Osteocyte (in vitro differentiated cells): Measurements from ENCODE around the gene PKNOX2. TPM values are rescaled to one million over a fixed set of nuclear protein-coding genes. Genes with fewer than 3 reads are reported as not detected.

ENCODE experiments used
- DNase-seq: peaks from one replicate; pipeline ENCODE4 v3.0.0; 2021; ENCODE audit warnings: mixed read lengths; ENCODE audit not compliant: unreplicated experiment; ENCODE audit errors: extremely low spot score
- H3K27ac Mint-ChIP-seq: one replicate; pipeline ENCODE4 v1.8.0; 2021; ENCODE audit warnings: mild to moderate bottlenecking, mixed read lengths; ENCODE audit not compliant: unreplicated experiment
- H3K27me3 Mint-ChIP-seq: one replicate; pipeline ENCODE4 v1.8.0; 2021; ENCODE audit warnings: mixed read lengths; ENCODE audit not compliant: unreplicated experiment
- H3K36me3 Mint-ChIP-seq: one replicate; pipeline ENCODE4 v1.8.0; 2021; ENCODE audit warnings: mixed read lengths; ENCODE audit not compliant: unreplicated experiment
- H3K4me1 Mint-ChIP-seq: one replicate; pipeline ENCODE4 v1.8.0; 2021; ENCODE audit warnings: mixed read lengths; ENCODE audit not compliant: unreplicated experiment
- H3K4me3 Mint-ChIP-seq: one replicate; pipeline ENCODE4 v1.8.0; 2021; ENCODE audit warnings: mild to moderate bottlenecking, moderate library complexity, mixed read lengths; ENCODE audit not compliant: unreplicated experiment
- H3K9me3 Mint-ChIP-seq: one replicate; pipeline ENCODE4 v1.8.0; 2021; ENCODE audit warnings: mixed read lengths; ENCODE audit not compliant: unreplicated experiment
- CTCF ChIP-seq: fragments of 200-600 bp; sonication (generic); IDR thresholded peaks from 2 replicates; pipeline ENCODE4 v1.5.0; 2021; ENCODE audit warnings: antibody characterized with exemption, mild to moderate bottlenecking, moderate library complexity
- total RNA-seq: library from RNA; stranded (reverse); gene quantifications from 2 replicates; pipeline ENCODE4 v1.2.1, GENCODE V29; 2021

The PKNOX2 gene
- total RNA-seq, 1 donor from 2014 or later = 89.3 TPM

GRCh38 chr11:125422681-125423080, 258.1 kb downstream of the PKNOX2 start:
- TF ChIP-seq CTCF = no peak
- peaks cover 48% of the 10 kb centered on the region for H3K36me3 Mint-ChIP-seq
- H3K4me3 Mint-ChIP-seq = no peak overlapping the region
- H3K27me3 Mint-ChIP-seq = no peaks in the 10 kb centered on the region
- H3K27ac Mint-ChIP-seq = no peak overlapping the region
- H3K4me1 Mint-ChIP-seq = no peaks in the 10 kb centered on the region
- H3K9me3 Mint-ChIP-seq = no peaks in the 10 kb centered on the region
- no peak for DNase-seq

DNA sequence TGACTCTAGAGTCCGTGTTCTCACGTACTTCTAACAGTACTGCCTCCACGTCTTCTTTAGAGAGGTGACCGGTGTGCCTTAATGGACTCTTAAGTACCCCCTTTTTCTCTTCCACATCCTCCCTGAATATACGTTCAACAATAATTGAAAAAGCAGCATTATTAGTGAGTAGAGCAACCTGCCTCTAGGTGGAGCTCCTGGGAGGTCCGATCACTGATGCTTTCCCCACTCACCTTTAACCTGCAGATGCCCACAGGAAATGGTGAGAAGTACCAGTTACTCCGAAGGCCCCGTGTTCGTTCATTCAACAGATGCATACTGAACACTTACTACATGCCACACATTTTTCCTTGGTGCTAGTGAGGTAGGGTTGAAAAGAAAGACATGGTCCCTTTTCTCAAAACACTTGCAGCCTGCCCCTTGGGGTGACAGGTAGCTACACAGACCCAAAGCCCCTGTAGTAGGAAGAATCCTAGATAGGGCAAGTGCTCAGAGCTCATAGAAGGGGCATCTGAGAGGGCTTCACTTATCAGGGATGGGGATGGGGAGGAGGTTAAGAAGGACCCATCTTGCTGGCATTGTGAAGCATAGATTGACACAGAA, 258.8 kb downstream of the PKNOX2 start:
- Mint-ChIP-seq H3K4me1 (no peaks in the 10 kb centered on the region), H3K27me3 (no peaks in the 10 kb centered on the region), H3K27ac (no peak overlapping the region), H3K9me3 (no peaks in the 10 kb centered on the region), H3K36me3 (peaks cover 45% of the 10 kb centered on the region), H3K4me3 (no peak overlapping the region)
- no peak for DNase-seq
- TF ChIP-seq CTCF = peak; percentile 47

DNA sequence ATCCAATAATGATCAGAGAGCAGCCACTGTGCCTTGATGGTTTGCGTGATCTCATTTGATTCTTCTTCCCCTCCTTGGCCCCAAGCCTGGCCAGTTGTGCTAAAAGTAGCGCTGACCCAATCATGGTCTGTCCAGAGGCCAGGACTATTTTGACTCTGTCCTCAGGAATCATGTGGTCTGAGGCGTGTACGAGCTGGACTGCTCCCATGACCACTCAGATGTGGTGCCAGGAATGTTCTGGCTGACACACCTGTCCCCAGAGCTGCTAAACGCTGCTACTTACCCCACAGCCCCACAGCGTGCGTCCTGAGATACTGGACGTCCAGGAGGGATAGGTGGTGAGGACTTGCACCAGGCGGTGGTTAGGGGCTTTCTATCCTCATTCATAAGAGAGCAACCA, 261.1 kb downstream of the PKNOX2 start:
- H3K9me3 Mint-ChIP-seq = no peaks in the 10 kb centered on the region
- no peak overlapping the region for H3K27ac Mint-ChIP-seq
- no peak overlapping the region for H3K4me3 Mint-ChIP-seq
- no peaks in the 10 kb centered on the region for H3K4me1 Mint-ChIP-seq
- peaks cover 47% of the 10 kb centered on the region for H3K36me3 Mint-ChIP-seq
- TF ChIP-seq CTCF = no peak
- H3K27me3 Mint-ChIP-seq = no peaks in the 10 kb centered on the region
- no peak for DNase-seq

DNA sequence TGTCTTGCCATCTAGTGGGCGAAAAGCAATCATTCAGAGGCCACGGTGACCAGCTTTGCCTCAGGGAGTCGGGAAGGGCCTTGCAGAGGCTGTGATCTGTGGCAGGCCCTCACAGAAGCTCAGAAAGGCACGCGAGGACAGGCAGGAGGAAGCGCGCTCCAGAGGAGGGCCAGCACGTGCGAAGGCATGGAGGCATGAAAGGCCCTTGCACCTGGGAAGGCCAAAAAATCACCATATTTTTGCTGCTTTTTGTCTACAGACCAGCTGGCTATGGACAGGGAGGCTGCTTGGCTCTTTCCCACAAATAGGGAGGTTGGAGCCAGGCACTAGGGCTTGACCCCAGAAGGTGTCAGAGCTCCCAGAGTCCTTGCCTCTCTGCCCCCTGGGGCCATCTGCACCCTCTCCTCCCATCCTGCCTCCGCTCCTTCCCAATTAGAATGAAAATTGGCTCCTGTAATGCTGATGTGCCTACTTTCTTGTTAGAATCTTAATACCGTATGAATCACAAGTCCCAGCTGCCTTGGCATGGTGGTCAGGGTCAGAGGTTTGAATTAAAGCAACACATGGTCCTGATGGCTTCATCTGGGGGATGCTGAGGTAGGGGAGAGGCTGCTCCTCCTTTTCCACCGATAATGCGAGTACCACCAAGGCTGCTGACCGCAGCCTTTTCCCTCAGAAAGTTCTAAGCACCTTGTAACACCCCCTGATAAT, 262.4 kb downstream of the PKNOX2 start:
- no peak for TF ChIP-seq CTCF
- no peak overlapping the region for H3K27ac Mint-ChIP-seq
- no peaks in the 10 kb centered on the region for H3K27me3 Mint-ChIP-seq
- H3K9me3 Mint-ChIP-seq = no peaks in the 10 kb centered on the region
- H3K36me3 Mint-ChIP-seq = peaks cover 45% of the 10 kb centered on the region
- DNase-seq = no peak
- no peak overlapping the region for H3K4me3 Mint-ChIP-seq
- H3K4me1 Mint-ChIP-seq = no peaks in the 10 kb centered on the region

DNA sequence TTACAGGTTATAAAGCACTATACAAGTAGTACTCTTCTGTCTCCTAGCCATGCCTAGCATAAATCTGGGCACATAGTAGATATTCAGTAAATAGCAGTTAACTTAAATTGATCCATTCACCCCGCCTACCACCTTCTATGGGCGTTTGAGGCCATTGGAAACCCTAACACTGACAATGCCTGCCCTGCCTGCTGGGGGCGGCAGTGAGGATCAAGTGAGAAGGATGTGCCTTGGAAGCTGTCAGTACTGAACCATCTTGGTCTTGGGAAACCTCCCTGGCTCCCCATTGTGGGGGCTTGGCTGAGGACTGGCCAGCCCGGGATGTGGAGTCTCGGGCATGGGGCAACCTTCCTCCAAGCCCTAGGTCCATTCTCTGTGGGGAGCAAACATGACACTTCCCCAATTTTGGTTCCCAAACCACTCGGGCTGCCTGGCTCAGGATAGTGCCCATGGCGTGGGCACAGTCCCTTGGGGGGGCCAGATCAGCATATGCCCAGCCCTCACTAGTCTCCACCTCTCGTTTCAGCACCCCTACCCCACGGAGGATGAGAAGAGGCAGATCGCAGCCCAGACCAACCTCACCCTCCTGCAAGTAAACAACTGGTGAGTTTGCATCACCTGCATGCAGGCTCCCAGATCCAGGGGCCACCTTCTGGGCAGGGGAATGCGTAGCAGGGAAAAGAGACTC, 264.1 kb downstream of the PKNOX2 start:
- Mint-ChIP-seq H3K36me3 (peaks cover 50% of the 10 kb centered on the region), H3K9me3 (no peaks in the 10 kb centered on the region), H3K4me3 (no peak overlapping the region), H3K27me3 (no peaks in the 10 kb centered on the region), H3K27ac (no peak overlapping the region), H3K4me1 (no peaks in the 10 kb centered on the region)
- no peak for DNase-seq
- no peak for TF ChIP-seq CTCF
